Measurements from ENCODE around the gene MORN1. TPM values are rescaled to one million over a fixed set of nuclear protein-coding genes. Genes with fewer than 3 reads are reported as not detected.

MORN1 gene
- total and polyA plus RNA-seq, 2 donors (not counting 3 experiments of a cell fraction or from before 2014, with no cell fraction given), result 4.3 to 6.4 TPM

- H3K4me2 ChIP-seq (ENCODE audit: insufficient read depth, low read length), result no peak overlapping the region
- H3K27ac ChIP-seq (ENCODE audit: insufficient read depth, low read depth, low read length), result no peak overlapping the region
- BruUV-seq (replicated peaks), result no TSS peak
- no peak overlapping the region for H3K4me3 ChIP-seq (replicated peaks in 1 of 3; ENCODE audit: insufficient read depth in 1 of 3, low read depth in 1 of 3, low read length in 3 of 3)
- no peaks in the 10 kb centered on the region for H3K79me2 ChIP-seq (ENCODE audit: control insufficient read depth, insufficient read depth, low read length)
- no peaks in the 10 kb centered on the region for H3K27me3 ChIP-seq (ENCODE audit: control insufficient read depth in 2 of 2, insufficient read depth in 2 of 2, low read length in 2 of 2)
- no peak overlapping the region for H2AFZ ChIP-seq (ENCODE audit: low read depth, low read length)
- no peaks in the 10 kb centered on the region for H3K36me3 ChIP-seq (ENCODE audit: control insufficient read depth in 2 of 2, extremely low read depth in 1 of 2, insufficient read depth in 2 of 2, low read length in 2 of 2)
- H4K20me1 ChIP-seq (replicated peaks; ENCODE audit: control insufficient read depth, extremely low read depth, insufficient read depth, low read length), result no peaks in the 10 kb centered on the region
- no peaks in the 10 kb centered on the region for H3K9me3 ChIP-seq (replicated peaks; ENCODE audit: control insufficient read depth, insufficient read depth, low read length)
- POLR2A ChIA-PET, result no interaction called here
- DNase-seq (ENCODE audit: low read depth, low spot score) (no peak), FAIRE-seq (no peak)
- CTCF ChIA-PET, result interaction anchor here (2.9 to 3.2 kb wide), 2 partner anchors 66 to 183 kb away, joined by 7 to 16 read pairs; partner anchors contain the start of gene FAAP20
- dilution Hi-C loops (cut with MboI; ENCODE audit: extremely low pct_ligation_motif_present, low sequenced_read_pairs), result loop anchor here (10.0 kb wide), 1 partner anchor 183 kb away; the partner anchor contains the start of gene FAAP20
- no peak overlapping the region for H3K9ac ChIP-seq (replicated peaks; ENCODE audit: extremely low read depth, insufficient read depth, low read length)
- no peak for TF ChIP-seq POLR2A (IDR thresholded peaks at IDR 0.05; ENCODE audit: low read depth, low read length)
- no peak for TF ChIP-seq MAX (IDR thresholded peaks at IDR 0.05; ENCODE audit: insufficient read depth, insufficient read length)
- TF ChIP-seq EZH2 (IDR thresholded peaks at IDR 0.05; ENCODE audit: borderline replicate concordance, low read depth, low read length, severe bottlenecking), result no peak
- no peak for TF ChIP-seq GATA2 (IDR thresholded peaks at IDR 0.05; ENCODE audit: insufficient read depth, insufficient read length, low read depth, low read length)
- TF ChIP-seq MYC (IDR thresholded peaks at IDR 0.05; ENCODE audit: low read depth, low read length), result no peak
- no peak for TF ChIP-seq JUN (IDR thresholded peaks at IDR 0.05; ENCODE audit: borderline replicate concordance, insufficient read depth, insufficient read length, low read depth)
- TF ChIP-seq POLR2AphosphoS5 (IDR thresholded peaks at IDR 0.05; ENCODE audit: insufficient read depth, low read depth, low read length), result no peak
- TF ChIP-seq CTCF (IDR thresholded peaks at IDR 0.05; ENCODE audit: extremely low read depth in 1 of 2, insufficient read depth in 1 of 2, low read depth in 1 of 2, low read length in 2 of 2), result no peak
- TF ChIP-seq FOS (IDR thresholded peaks at IDR 0.05; ENCODE audit: borderline replicate concordance, insufficient read depth, low read length), result no peak
- no peaks in the 10 kb centered on the region for H3K9me1 ChIP-seq (replicated peaks; ENCODE audit: control insufficient read depth, extremely low read depth, insufficient read depth, low read length)
- intact Hi-C loops (cut with micrococcal nuclease), result no loop called here
- H3K4me1 ChIP-seq (ENCODE audit: control insufficient read depth, extremely low read depth, insufficient read depth, low read length), result no peaks in the 10 kb centered on the region
Observed at GRCh38 chr1:2377751-2378440, 13.5 kb downstream of the MORN1 start.
